Liver (tissue), 9 donors: ENCODE measurements around the gene MICU1. TPM values are rescaled to one million over a fixed set of nuclear protein-coding genes. Genes with fewer than 3 reads are reported as not detected.
A peak's percentile ranks its signal among the peaks of the same experiment; 100 is the strongest.

Experiments used
- DNase-seq: peaks from one replicate; pipeline ENCODE4 v3.0.0-alpha.2; 2017; ENCODE audit warnings: low spot score
- H3K27ac ChIP-seq, 2 donors: one replicate each; pipeline ENCODE4 v1.7.0; 2013; ENCODE audit warnings: inconsistent platforms in 2 of 2, low read length in 2 of 2, control low read depth in 1 of 2, low read depth in 1 of 2, mild to moderate bottlenecking in 1 of 2
- H3K27me3 ChIP-seq, 4 donors: one replicate each; pipeline versions ENCODE4 v1.6.1 to v1.7.0; 2013; ENCODE audit warnings: low read length in 3 of 4, inconsistent platforms in 1 of 4, mild to moderate bottlenecking in 1 of 4, moderate library complexity in 1 of 4; ENCODE audit not compliant: control insufficient read depth in 4 of 4, insufficient read depth in 4 of 4
- H3K36me3 ChIP-seq, 4 donors: one replicate each; pipeline versions ENCODE4 v1.6.1 to v1.7.0; 2013; ENCODE audit warnings: low read length in 3 of 4, mild to moderate bottlenecking in 3 of 4, low read depth in 1 of 4, moderate library complexity in 1 of 4; ENCODE audit not compliant: control insufficient read depth in 4 of 4, insufficient read depth in 3 of 4
- H3K4me1 ChIP-seq, 4 donors: one replicate each; pipeline versions ENCODE4 v1.6.1 to v1.7.0; 2013; ENCODE audit warnings: low read length in 3 of 4, mild to moderate bottlenecking in 3 of 4, moderate library complexity in 1 of 4; ENCODE audit not compliant: control insufficient read depth in 4 of 4, insufficient read depth in 4 of 4
- H3K4me3 ChIP-seq, 3 donors: one replicate each; pipeline versions ENCODE4 v1.6.1 to v1.7.0; 2013; ENCODE audit warnings: low read length in 3 of 3, control low read depth in 1 of 3, low read depth in 1 of 3, mild to moderate bottlenecking in 1 of 3
- H3K9ac ChIP-seq, 2 donors: one replicate each; pipeline ENCODE4 v1.7.0; 2013; ENCODE audit warnings: low read length in 2 of 2, mild to moderate bottlenecking in 2 of 2, moderate library complexity in 2 of 2, control low read depth in 1 of 2, low read depth in 1 of 2
- H3K9me3 ChIP-seq, 4 donors: one replicate each; pipeline versions ENCODE4 v1.6.1 to v1.7.0; 2013; ENCODE audit warnings: low read length in 3 of 4; ENCODE audit not compliant: control insufficient read depth in 4 of 4
- EGR1 ChIP-seq, 2 donors: IDR thresholded peaks; 2 replicates each; pipeline ENCODE4 v1.6.1; 2016 to 2018; ENCODE audit warnings: antibody characterized with exemption in 2 of 2, low read depth in 2 of 2
- FOXA1 ChIP-seq: IDR thresholded peaks from 2 replicates; pipeline ENCODE4 v1.6.1; 2016; ENCODE audit warnings: antibody characterized with exemption
- FOXA2 ChIP-seq: IDR thresholded peaks from 2 replicates; pipeline ENCODE4 v1.6.1; 2016; ENCODE audit warnings: antibody characterized with exemption
- GABPA ChIP-seq, 2 donors: IDR thresholded peaks in 1 of 2; conservative IDR thresholded peaks in 1 of 2; 2 replicates each; pipeline ENCODE4 v1.6.1; 2016; ENCODE audit warnings: antibody characterized with exemption in 2 of 2, mild to moderate bottlenecking in 1 of 2, moderate library complexity in 1 of 2
- HNF4A ChIP-seq, 2 donors: conservative IDR thresholded peaks; 2 replicates each; pipeline ENCODE4 v1.6.1; 2016; ENCODE audit warnings: antibody characterized with exemption in 2 of 2, mild to moderate bottlenecking in 2 of 2
- HNF4G ChIP-seq: IDR thresholded peaks from 2 replicates; pipeline ENCODE4 v1.6.1; 2016; ENCODE audit warnings: antibody characterized with exemption
- JUND ChIP-seq, 2 donors: IDR thresholded peaks; 2 replicates each; pipeline ENCODE4 v1.6.1; 2016; ENCODE audit warnings: antibody characterized with exemption in 2 of 2
- MAX ChIP-seq: IDR thresholded peaks from 2 replicates; pipeline ENCODE4 v1.6.1; 2016; ENCODE audit warnings: antibody characterized with exemption
- RAD21 ChIP-seq, 2 donors: IDR thresholded peaks; 2 replicates each; pipeline ENCODE4 v1.6.1; 2016; ENCODE audit warnings: antibody characterized with exemption in 2 of 2, mild to moderate bottlenecking in 2 of 2
- REST ChIP-seq: IDR thresholded peaks from 2 replicates; pipeline ENCODE4 v1.6.1; 2016; ENCODE audit warnings: antibody characterized with exemption, mild to moderate bottlenecking
- RXRA ChIP-seq, 2 donors: IDR thresholded peaks; 2 replicates each; pipeline ENCODE4 v1.6.1; 2017 to 2018; ENCODE audit warnings: antibody characterized with exemption in 2 of 2, mild to moderate bottlenecking in 1 of 2
- SP1 ChIP-seq: IDR thresholded peaks from 2 replicates; pipeline ENCODE4 v1.6.1; 2018; ENCODE audit warnings: antibody characterized with exemption, mild to moderate bottlenecking
- TAF1 ChIP-seq: conservative IDR thresholded peaks from 2 replicates; pipeline ENCODE4 v1.6.1; 2016; ENCODE audit warnings: antibody characterized with exemption, mild to moderate bottlenecking
- YY1 ChIP-seq: IDR thresholded peaks from 2 replicates; pipeline ENCODE4 v1.6.1; 2016; ENCODE audit warnings: antibody characterized with exemption, mild to moderate bottlenecking
- ZBTB33 ChIP-seq: IDR thresholded peaks from 2 replicates; pipeline ENCODE4 v1.6.1; 2016; ENCODE audit warnings: antibody characterized with exemption
- WGBS: extraction: QIAGEN DNeasy Blood & Tissue Kit; methylation state at CpG from one replicate; pipeline ENCODE4 v1.1.7; 2013; 5-methylcytosine and 5-hydroxymethylcytosine counted together
- polyA plus RNA-seq, 2 donors: library from polyadenylated mRNA; stranded (reverse) in 1 of 2; unstranded in 1 of 2; fragments of 200-250 nt in 1 of 2; fragments of >200 nt in 1 of 2; fragmentation: Nextera tagmentation in 1 of 2; extraction: Ambion mirVana in 1 of 2; gene quantifications; one replicate each; pipeline versions ENCODE4 v1.2.1 to v1.2.3, GENCODE V29; 2013 to 2015
- total RNA-seq, 2 donors: library from RNA; depleted of rRNA; stranded (reverse); fragments of >200 nt; gene quantifications; one replicate each; pipeline ENCODE4 v1.2.3, GENCODE V29; 2014
- TF ChIP-seq, protein P1 (sequence below): fragments of 150-350 bp; IDR thresholded peaks from 2 replicates; pipeline ENCODE4 v1.5.1; 2017; ENCODE audit warnings: improper control_type of control experiment, low read depth, low read length; ENCODE audit not compliant: missing input control
- TF ChIP-seq, protein P2 (sequence below): IDR thresholded peaks from 2 replicates; pipeline ENCODE4 v1.6.1; 2016; ENCODE audit warnings: antibody characterized with exemption
- donor health status: healthy.
- donor health status: healthy.
- donor health status: healthy.
- donor health status: healthy.
- donor health status: healthy.

Gene MICU1
- total and polyA plus RNA-seq, 4 donors, result 26.4 to 47.4 (median 32.1) TPM

DNA sequence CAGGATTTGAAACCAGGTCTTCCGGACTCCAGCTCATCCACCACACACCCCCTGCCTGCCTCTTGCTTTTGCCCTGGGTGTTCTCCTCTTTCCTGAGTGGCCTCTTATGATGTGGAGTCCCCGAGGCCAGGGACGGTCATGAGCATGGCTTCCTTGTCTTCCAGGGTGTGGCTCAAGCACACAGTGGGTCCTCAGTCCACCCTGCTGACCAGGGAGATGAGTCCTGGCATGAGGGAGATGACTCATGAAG, 303.9 kb downstream of the MICU1 start:
- peaks cover 13 to 36% (median 26%) of the 10 kb centered on the region in 4 donors for H3K4me1 ChIP-seq
- DNase-seq, result no peak
- no peak overlapping the region for H3K4me3 ChIP-seq
- H3K9ac ChIP-seq, result no peak overlapping the region
- H3K9me3 ChIP-seq, result no peaks in the 10 kb centered on the region
- WGBS, result 79% methylated on average over 3 of the region's 3 CpGs
- TF ChIP-seq REST, result no peak
- TF ChIP-seq, protein P1, sequence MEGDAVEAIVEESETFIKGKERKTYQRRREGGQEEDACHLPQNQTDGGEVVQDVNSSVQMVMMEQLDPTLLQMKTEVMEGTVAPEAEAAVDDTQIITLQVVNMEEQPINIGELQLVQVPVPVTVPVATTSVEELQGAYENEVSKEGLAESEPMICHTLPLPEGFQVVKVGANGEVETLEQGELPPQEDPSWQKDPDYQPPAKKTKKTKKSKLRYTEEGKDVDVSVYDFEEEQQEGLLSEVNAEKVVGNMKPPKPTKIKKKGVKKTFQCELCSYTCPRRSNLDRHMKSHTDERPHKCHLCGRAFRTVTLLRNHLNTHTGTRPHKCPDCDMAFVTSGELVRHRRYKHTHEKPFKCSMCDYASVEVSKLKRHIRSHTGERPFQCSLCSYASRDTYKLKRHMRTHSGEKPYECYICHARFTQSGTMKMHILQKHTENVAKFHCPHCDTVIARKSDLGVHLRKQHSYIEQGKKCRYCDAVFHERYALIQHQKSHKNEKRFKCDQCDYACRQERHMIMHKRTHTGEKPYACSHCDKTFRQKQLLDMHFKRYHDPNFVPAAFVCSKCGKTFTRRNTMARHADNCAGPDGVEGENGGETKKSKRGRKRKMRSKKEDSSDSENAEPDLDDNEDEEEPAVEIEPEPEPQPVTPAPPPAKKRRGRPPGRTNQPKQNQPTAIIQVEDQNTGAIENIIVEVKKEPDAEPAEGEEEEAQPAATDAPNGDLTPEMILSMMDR, result no peak
- no peak for TF ChIP-seq YY1
- TF ChIP-seq EGR1 (IDR thresholded peaks at IDR 0.05; ENCODE audit: low read depth in 2 of 2), result no peak
- no peak for TF ChIP-seq HNF4G
- no peak for TF ChIP-seq ZBTB33
- no peak for TF ChIP-seq RXRA (IDR thresholded peaks at IDR 0.05)
- TF ChIP-seq SP1, result no peak
- TF ChIP-seq HNF4A (conservative IDR thresholded peaks at IDR 0.05), result no peak
- TF ChIP-seq FOXA2, result no peak
- no peak for TF ChIP-seq GABPA (IDR thresholded peaks at IDR 0.05 in 1 of 2, conservative IDR thresholded peaks at IDR 0.05 in 1 of 2)
- no peaks in the 10 kb centered on the region for H3K36me3 ChIP-seq
- H3K27me3 ChIP-seq, result no peaks in the 10 kb centered on the region
- no peak overlapping the region for H3K27ac ChIP-seq

- 85% methylated on average over 13 of the region's 13 CpGs for WGBS
Measured at GRCh38 chr10:72321248-72322029, 304.4 kb downstream of the MICU1 start.

More at GRCh38 chr10:72321248-72322029, 304.4 kb downstream of the MICU1 start:
- Histone ChIP-seq H3K27me3 (no peaks in the 10 kb centered on the region), H3K4me1 (peaks cover 17 to 42% (median 31%) of the 10 kb centered on the region in 4 donors), H3K27ac (peak overlapping the region; percentile 93 to 97), H3K9ac (no peak overlapping the region), H3K4me3 (no peak overlapping the region), H3K9me3 (no peaks in the 10 kb centered on the region), H3K36me3 (no peaks in the 10 kb centered on the region)
- TF ChIP-seq, protein P2, sequence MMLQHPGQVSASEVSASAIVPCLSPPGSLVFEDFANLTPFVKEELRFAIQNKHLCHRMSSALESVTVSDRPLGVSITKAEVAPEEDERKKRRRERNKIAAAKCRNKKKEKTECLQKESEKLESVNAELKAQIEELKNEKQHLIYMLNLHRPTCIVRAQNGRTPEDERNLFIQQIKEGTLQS, result no peak
- TF ChIP-seq TAF1, result no peak
- no peak for TF ChIP-seq ZBTB33
- no peak for TF ChIP-seq SP1
- no peak for TF ChIP-seq JUND (IDR thresholded peaks at IDR 0.05)
- TF ChIP-seq RAD21 (IDR thresholded peaks at IDR 0.05), result no peak
- no peak for TF ChIP-seq EGR1 (IDR thresholded peaks at IDR 0.05; ENCODE audit: low read depth in 2 of 2)
- no peak for TF ChIP-seq HNF4A (conservative IDR thresholded peaks at IDR 0.05)
- TF ChIP-seq YY1, result no peak
- TF ChIP-seq, protein P1, result no peak
- TF ChIP-seq FOXA1, result no peak
- no peak for TF ChIP-seq HNF4G
- no peak for TF ChIP-seq MAX
- no peak for TF ChIP-seq GABPA (IDR thresholded peaks at IDR 0.05 in 1 of 2, conservative IDR thresholded peaks at IDR 0.05 in 1 of 2)
- TF ChIP-seq RXRA (IDR thresholded peaks at IDR 0.05), result no peak
- no peak for DNase-seq
